Heart left ventricle (tissue), 13 donors: ENCODE results near the gene IRF2BPL.

ENCODE experiments used
- CTCF ChIP-seq, 12 donors: fragments of 200-600 bp; sonication (generic) in 4 of 12; IDR thresholded peaks; one replicate each; pipeline versions ENCODE4 v1.5.0 to v1.8.0; 2018 to 2022; ENCODE audit warnings: antibody characterized with exemption in 12 of 12, mild to moderate bottlenecking in 5 of 12
- POLR2A ChIP-seq, 2 donors: fragments of 450-650 bp; IDR thresholded peaks; one replicate each; pipeline ENCODE4 v1.6.1; 2017; ENCODE audit warnings: antibody characterized with exemption in 2 of 2, mild to moderate bottlenecking in 2 of 2, moderate library complexity in 2 of 2
- donor health status: ischemic (EF 13 %, LVEDD 7.1; RV severe dilation, severe dysfunction).
- donor health status: DM: no; HTN: yes; CAD: no.
- donor health status: DM: no; HTN: no; CAD: no.
- donor health status: ischemic (EF 25% LVEDD 6.9; RV normal size, moderate dysfunction).
- donor health status: ischemic (EF 25% LVEDD 5.7; RV mildly dilated, moderate dysfunction).
- donor health status: ischemic (EF 35%, LVEDD 5.7; RV mildly dilated, moderate dysfunction).
- donor health status: nonischemic (EF 11% LVEDD 7.7; RV severe dilation, severe dysfunction).
- donor health status: DM: yes; HTN: yes; CAD: no.
- donor health status: PGD.
- donor health status: ischemic (EF 29% LVEDD 5.4; RV normal size, mild dysfunction).
- donor health status: nonischemic (EF 23%, LVEDD 6.1; RV moderate dilation, normal function).

- TF ChIP-seq CTCF (IDR thresholded peaks at IDR 0.05) (peak in 6 of 12 donors; percentile 12 to 27 (median 20)), POLR2A (IDR thresholded peaks at IDR 0.05) (no peak)
Measured at GRCh38 chr14:77059276-77059915, 30.9 kb upstream of the IRF2BPL start.
